MM.1S (cell line): ENCODE results near the gene HOXC4.

Experiments used
- DNase-seq: peaks from one replicate; pipeline ENCODE4 v3.0.0-alpha.2; 2015
- H2AFZ ChIP-seq: fragments of 300-600 bp; sonication (generic); 2 replicates; pipeline ENCODE4 v1.6.0; 2016; ENCODE audit warnings: antibody characterized with exemption, low read length
- H3F3A ChIP-seq: fragments of 300-600 bp; sonication (generic); 2 replicates; pipeline ENCODE4 v1.6.1; 2016; ENCODE audit warnings: mild to moderate bottlenecking, antibody characterized with exemption, low read length, moderate library complexity, mixed read lengths; ENCODE audit not compliant: insufficient read depth
- H3K27ac ChIP-seq: fragments of 300-600 bp; sonication (generic); 2 replicates; pipeline ENCODE4 v1.5.1; 2016; ENCODE audit warnings: mild to moderate bottlenecking, low read length
- H3K27me3 ChIP-seq: fragments of 300-600 bp; sonication (generic); replicated peaks from 2 replicates; pipeline ENCODE4 v1.6.0; 2016; ENCODE audit warnings: low read length; ENCODE audit not compliant: insufficient read depth
- H3K36me3 ChIP-seq: fragments of 300-600 bp; sonication (generic); replicated peaks from 2 replicates; pipeline ENCODE4 v1.6.1; 2016; ENCODE audit warnings: mild to moderate bottlenecking, low read length, mixed read lengths; ENCODE audit not compliant: insufficient read depth
- H3K4me1 ChIP-seq: fragments of 300-600 bp; sonication (generic); 2 replicates; pipeline ENCODE4 v1.6.1; 2016; ENCODE audit warnings: low read length, mixed read lengths
- H3K4me2 ChIP-seq: fragments of 300-600 bp; sonication (generic); 2 replicates; pipeline ENCODE4 v1.6.0; 2016; ENCODE audit warnings: low read depth, low read length
- H3K4me3 ChIP-seq: fragments of 300-600 bp; sonication (generic); 2 replicates; pipeline ENCODE4 v1.5.1; 2016; ENCODE audit warnings: low read length, mixed read lengths
- H3K79me2 ChIP-seq: fragments of 300-600 bp; sonication (generic); 2 replicates; pipeline ENCODE4 v1.6.1; 2016; ENCODE audit warnings: mixed run types, low read length, mixed read lengths
- H3K9ac ChIP-seq: fragments of 300-600 bp; sonication (generic); 2 replicates; pipeline ENCODE4 v1.6.1; 2016; ENCODE audit warnings: low read length, mixed read lengths
- H3K9me2 ChIP-seq: fragments of 300-600 bp; sonication (generic); replicated peaks from 2 replicates; pipeline ENCODE4 v1.6.1; 2016; ENCODE audit warnings: mild to moderate bottlenecking, low read length, mixed read lengths; ENCODE audit not compliant: insufficient read depth
- H3K9me3 ChIP-seq: fragments of 300-600 bp; sonication (generic); replicated peaks from 2 replicates; pipeline ENCODE4 v1.6.1; 2016; ENCODE audit warnings: mild to moderate bottlenecking, low read length, mixed read lengths; ENCODE audit not compliant: insufficient read depth
- H4K20me1 ChIP-seq: fragments of 300-600 bp; sonication (generic); 2 replicates; pipeline ENCODE4 v1.6.1; 2016; ENCODE audit warnings: mild to moderate bottlenecking, low read length, moderate library complexity, mixed read lengths; ENCODE audit not compliant: insufficient read depth
- CTCF ChIP-seq: fragments of 300-600 bp; sonication (generic); IDR thresholded peaks from 2 replicates; pipeline ENCODE4 v1.5.1; 2016; ENCODE audit warnings: antibody characterized with exemption, low read length, mixed read lengths
- EZH2 ChIP-seq: fragments of 300-600 bp; sonication (generic); optimal IDR thresholded peaks from 2 replicates; pipeline ENCODE3; 2017; ENCODE audit warnings: low read depth, mild to moderate bottlenecking, antibody characterized with exemption, low read length, mixed read lengths
- EZH2phosphoT487 ChIP-seq: fragments of 300-600 bp; sonication (generic); IDR thresholded peaks from 2 replicates; pipeline ENCODE4 v1.6.1; 2018; ENCODE audit warnings: antibody characterized with exemption, low read length

Gene HOXC4

GRCh38 chr12:54071942-54072341, 18.3 kb downstream of the HOXC4 start:
- Histone ChIP-seq H3K4me2 (no peak overlapping the region), H3K79me2 (no peaks in the 10 kb centered on the region), H3K9ac (no peak overlapping the region), H2AFZ (no peak overlapping the region), H3K4me3 (no peak overlapping the region), H3K9me2 (no peaks in the 10 kb centered on the region), H3K9me3 (no peaks in the 10 kb centered on the region), H3K27ac (no peak overlapping the region), H3K4me1 (no peaks in the 10 kb centered on the region), H3F3A (no peaks in the 10 kb centered on the region), H4K20me1 (no peaks in the 10 kb centered on the region), H3K36me3 (no peaks in the 10 kb centered on the region), H3K27me3 (no peaks in the 10 kb centered on the region)
- TF ChIP-seq EZH2 (no peak), EZH2phosphoT487 (no peak), CTCF (no peak)
- DNase-seq = no peak

GRCh38 chr12:54074308-54074707, 20.7 kb downstream of the HOXC4 start:
- H3K4me3 ChIP-seq = no peak overlapping the region
- no peak for TF ChIP-seq EZH2phosphoT487
- no peak for TF ChIP-seq EZH2
- TF ChIP-seq CTCF = no peak
- no peaks in the 10 kb centered on the region for H4K20me1 ChIP-seq
- H3K9ac ChIP-seq = no peak overlapping the region
- H3K9me2 ChIP-seq = no peaks in the 10 kb centered on the region
- H3K27me3 ChIP-seq = no peaks in the 10 kb centered on the region
- no peaks in the 10 kb centered on the region for H3F3A ChIP-seq
- H3K36me3 ChIP-seq = no peaks in the 10 kb centered on the region
- H3K27ac ChIP-seq = no peak overlapping the region
- H3K4me1 ChIP-seq = no peaks in the 10 kb centered on the region
- H3K9me3 ChIP-seq = no peaks in the 10 kb centered on the region
- H3K79me2 ChIP-seq = no peaks in the 10 kb centered on the region
- no peak overlapping the region for H3K4me2 ChIP-seq
- H2AFZ ChIP-seq = no peak overlapping the region
- DNase-seq = no peak

- H3K27me3 ChIP-seq = no peaks in the 10 kb centered on the region
- H2AFZ ChIP-seq = no peak overlapping the region
- no peak overlapping the region for H3K9ac ChIP-seq
- no peaks in the 10 kb centered on the region for H3K9me2 ChIP-seq
- DNase-seq = no peak
- no peak overlapping the region for H3K4me2 ChIP-seq
- H3K27ac ChIP-seq = no peak overlapping the region
- no peak overlapping the region for H3K4me3 ChIP-seq
- no peaks in the 10 kb centered on the region for H3F3A ChIP-seq
- TF ChIP-seq EZH2phosphoT487 = no peak
- TF ChIP-seq EZH2 = no peak
- TF ChIP-seq CTCF = no peak
- H4K20me1 ChIP-seq = no peaks in the 10 kb centered on the region
- H3K4me1 ChIP-seq = no peaks in the 10 kb centered on the region
- no peaks in the 10 kb centered on the region for H3K79me2 ChIP-seq
- no peaks in the 10 kb centered on the region for H3K9me3 ChIP-seq
- H3K36me3 ChIP-seq = no peaks in the 10 kb centered on the region
These were observed 21.8 kb downstream of the HOXC4 start for GRCh38 chr12:54075409-54075808.
